B cell (primary cell): ENCODE measurements around the gene TLE3.

Experiments
- CTCF ChIP-seq: fragments of 200-600 bp; IDR thresholded peaks from one replicate; pipeline ENCODE4 v1.8.0; 2022; ENCODE audit warnings: antibody characterized with exemption, mild to moderate bottlenecking
- EZH2 ChIP-seq: IDR thresholded peaks from 2 replicates; pipeline ENCODE4 v1.6.1; 2012; ENCODE audit warnings: borderline replicate concordance, low read depth, mild to moderate bottlenecking, moderate library complexity, low read length; ENCODE audit not compliant: insufficient read depth, poor library complexity, severe bottlenecking

DNA sequence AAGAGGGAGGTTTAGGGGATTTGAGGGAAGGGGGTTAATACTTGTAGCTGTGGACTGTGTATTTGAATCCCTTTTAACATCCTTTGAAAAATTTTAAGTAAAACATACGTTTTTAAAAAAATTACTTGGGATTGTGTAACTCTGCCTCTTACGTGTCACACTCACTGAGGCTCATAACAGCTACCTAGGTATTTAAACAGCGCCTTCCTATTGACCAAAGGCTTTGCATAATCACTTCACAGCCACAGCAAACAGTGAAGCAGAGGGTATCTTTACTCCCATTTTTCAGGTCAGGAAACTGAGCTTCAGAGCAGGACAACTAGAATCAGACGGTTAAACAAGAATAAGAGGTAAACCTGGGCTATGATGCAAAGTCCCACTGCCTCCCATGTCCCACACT is 95.9 kb downstream of the TLE3 start:
- TF ChIP-seq EZH2 (no peak), CTCF (no peak)
